Endometrium (tissue), 2 donors: ENCODE data around the gene DCST1.

ENCODE experiments used
- FAIRE-seq: peaks from 2 replicates; lab custom pipeline; 2012; peaks lifted over from hg19 to GRCh38; lab: Jason Lieb, UNC
- donor health status: control.
- donor health status: control.

Gene DCST1

GRCh38 chr1:155000726-155001424, 32.7 kb upstream of the DCST1 start:
- FAIRE-seq: no peak

DNA sequence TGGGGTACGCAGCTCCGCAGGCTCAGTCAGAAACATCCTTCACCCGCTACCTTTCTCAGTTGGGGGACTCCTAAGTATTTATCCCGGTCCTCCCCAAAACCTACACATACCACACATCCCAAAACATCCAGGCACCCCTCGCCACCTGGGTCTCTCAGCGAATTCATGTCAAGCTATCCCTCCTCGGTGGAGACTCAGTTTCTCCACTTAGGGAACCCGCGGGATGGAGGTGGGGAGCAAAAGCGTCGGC, 32.3 kb upstream of the DCST1 start:
- FAIRE-seq: no peak

DNA sequence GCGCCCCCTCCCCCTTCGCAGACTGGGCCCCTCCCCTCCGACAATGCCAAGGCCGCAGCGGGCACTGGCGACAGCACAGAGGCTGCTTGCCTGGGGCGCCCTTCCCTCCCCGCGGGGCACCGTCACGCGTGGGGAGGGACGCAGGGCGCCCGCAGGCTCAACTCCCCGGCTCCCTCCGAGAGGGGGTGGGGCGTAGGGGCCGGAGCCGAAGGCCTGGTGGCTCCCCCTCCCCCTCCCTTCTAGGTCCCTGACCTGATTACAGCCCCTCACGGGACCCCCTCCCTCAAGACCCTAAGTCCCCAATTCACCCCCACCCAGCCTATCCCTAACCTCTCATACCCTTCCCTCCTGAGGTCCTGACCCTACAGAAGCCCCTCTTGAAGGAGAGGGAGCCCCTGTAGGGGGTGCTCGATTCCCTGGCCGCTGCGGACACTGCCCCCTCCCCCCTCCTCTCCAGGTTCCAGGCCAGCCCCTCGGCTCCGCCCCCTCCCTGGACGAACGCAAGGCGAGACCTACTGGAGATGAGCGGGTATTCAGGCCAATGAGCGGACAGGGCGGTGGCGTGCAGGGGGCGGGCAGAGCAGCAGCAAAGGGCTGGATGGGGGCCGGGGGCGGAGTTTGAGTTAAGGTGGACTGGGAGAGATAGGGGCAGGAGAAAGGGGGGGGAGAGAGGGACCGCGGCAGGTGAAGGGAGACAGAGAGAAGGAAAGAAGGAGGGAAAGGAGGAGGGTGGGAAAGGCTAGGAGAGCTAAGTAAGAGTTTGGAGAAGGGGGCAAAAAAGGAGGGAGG, 31.8 kb upstream of the DCST1 start:
- no peak for FAIRE-seq

- no peak for FAIRE-seq
These were observed 31.0 kb upstream of the DCST1 start, which contains the start of gene ZBTB7B for GRCh38 chr1:155002464-155003226. Gene ZBTB7B (plus strand): TSS chr1:155002802. CDS start chr1:155014661, 11,859 bp downstream.

- FAIRE-seq: no peak
These were observed 30.3 kb upstream of the DCST1 start for GRCh38 chr1:155003227-155003765.

DNA sequence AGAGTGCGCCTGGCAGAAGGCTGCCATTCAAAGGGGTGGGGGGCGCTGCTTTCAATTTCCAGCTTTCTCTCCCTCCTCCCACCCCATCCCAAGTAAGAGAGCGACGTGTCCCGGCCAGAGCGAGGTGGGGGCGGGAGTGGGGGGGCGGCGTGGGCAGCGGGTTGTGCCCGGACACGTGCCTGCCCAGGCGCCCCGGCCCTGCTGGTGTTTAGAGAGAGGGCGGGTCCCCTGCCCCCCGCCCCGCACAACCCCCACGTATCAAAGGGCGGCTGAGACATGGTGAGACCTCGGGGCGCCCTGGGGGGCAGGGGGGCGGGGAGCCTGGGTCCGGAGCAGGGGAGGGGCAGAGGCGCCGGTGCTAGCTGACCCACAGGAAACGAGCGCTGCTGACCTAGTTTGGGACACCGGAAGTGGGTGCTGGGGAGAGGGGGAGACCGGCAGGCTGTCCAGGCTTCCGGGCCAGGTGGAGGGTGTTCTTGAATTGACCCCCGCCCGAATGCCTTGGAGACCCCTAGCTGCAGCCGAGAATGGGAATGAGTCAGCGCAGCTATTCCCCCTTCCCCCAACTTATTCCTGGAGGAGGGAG, 29.8 kb upstream of the DCST1 start:
- FAIRE-seq: no peak

- no peak for FAIRE-seq
These were observed 29.1 kb upstream of the DCST1 start for GRCh38 chr1:155004352-155005075.

- FAIRE-seq: no peak
These were observed 28.3 kb upstream of the DCST1 start for GRCh38 chr1:155005076-155006011.

- FAIRE-seq: no peak
These were observed 27.0 kb upstream of the DCST1 start for GRCh38 chr1:155006601-155007101.

- FAIRE-seq: no peak
These were observed 26.3 kb upstream of the DCST1 start for GRCh38 chr1:155007251-155007828.

- FAIRE-seq: no peak
These were observed 25.3 kb upstream of the DCST1 start for GRCh38 chr1:155008015-155008941.

DNA sequence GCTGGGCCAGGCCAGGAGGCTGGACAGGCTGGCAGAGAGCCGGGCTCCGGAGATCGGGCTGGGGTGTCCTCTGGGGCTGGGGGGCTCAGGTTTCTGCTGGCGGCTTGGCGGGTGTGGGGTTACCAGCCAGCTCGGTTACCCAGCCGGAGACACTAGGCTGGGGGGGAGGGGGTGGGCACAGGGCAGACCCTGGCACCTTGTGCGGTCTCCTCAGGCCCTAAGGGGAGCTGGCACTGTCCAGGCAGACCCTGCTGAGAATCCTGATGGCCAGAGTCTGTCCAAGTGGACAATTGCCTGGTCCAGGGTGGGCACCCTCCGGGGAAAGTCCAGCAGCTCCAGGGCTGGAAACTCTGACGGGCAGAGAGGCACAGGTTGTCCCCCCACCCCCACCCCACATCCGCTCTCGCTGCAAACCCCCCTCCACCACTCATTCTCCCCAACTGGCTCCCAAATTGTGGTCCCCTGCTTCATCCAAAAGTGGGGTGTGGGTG, 24.4 kb upstream of the DCST1 start:
- FAIRE-seq: no peak

- FAIRE-seq: no peak
These were observed 23.9 kb upstream of the DCST1 start for GRCh38 chr1:155009742-155010141.

DNA sequence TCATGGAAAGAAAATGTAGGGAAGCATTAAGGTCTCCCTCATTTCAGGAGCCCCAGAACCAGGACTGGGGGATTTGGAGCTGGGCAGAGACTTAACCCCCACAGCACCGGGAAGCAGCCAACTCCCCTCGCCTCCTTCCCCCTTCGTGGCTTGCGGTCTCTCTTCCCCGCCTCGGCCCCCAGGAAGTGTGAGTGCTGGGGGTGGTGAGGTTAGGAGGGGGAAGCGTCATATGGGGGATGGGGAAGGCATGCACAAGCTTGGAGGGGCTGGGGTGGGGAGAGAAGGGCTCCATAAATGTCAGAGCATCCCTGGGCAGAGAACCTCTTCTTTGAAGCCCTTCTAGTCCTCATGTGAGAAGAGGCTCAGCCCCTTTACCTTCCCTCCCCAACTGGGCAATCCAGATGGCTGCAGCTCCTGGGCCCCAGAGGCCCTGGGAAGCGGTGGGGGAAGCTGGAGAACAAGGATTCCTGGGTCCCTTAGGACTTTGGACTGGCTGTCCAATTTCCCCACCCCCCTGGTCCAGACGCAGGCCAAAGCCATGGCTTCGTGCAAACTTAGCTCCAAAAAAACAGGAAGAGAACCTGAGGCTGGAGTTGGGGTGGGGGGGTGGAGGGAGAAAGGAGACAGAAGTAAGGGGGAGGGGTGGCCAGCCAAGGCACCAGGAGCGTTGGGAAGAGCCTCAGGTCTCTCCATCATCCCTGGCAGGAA, 23.3 kb upstream of the DCST1 start:
- no peak for FAIRE-seq

- FAIRE-seq: no peak
These were observed 22.6 kb upstream of the DCST1 start for GRCh38 chr1:155011004-155011416.

- FAIRE-seq: no peak
These were observed 22.1 kb upstream of the DCST1 start for GRCh38 chr1:155011437-155012025.

GRCh38 chr1:155012026-155012546, 21.5 kb upstream of the DCST1 start:
- FAIRE-seq: no peak
